ENCODE results near the gene DMTF1.
"Not testable (repeated sequence)": the region's sequence is repeated elsewhere in the genome, so short reads cannot be mapped to it uniquely, and the experiment has no call there.

The DMTF1 gene

GRCh38 chr7:87152112-87152896 is at the start of gene DMTF1:
DMTF1 (plus strand) TSS chr7:87152453; CDS start chr7:87164942, 12,489 bp downstream.
- peak; percentile 70 for DNase-seq

GRCh38 chr7:87105401-87105800 is 46.9 kb upstream of the DMTF1 start:
- DNase-seq = no peak

- no peak for DNase-seq
These were observed 45.2 kb upstream of the DMTF1 start for GRCh38 chr7:87106974-87107612.

- DNase-seq = no peak
These were observed 44.1 kb upstream of the DMTF1 start for GRCh38 chr7:87107949-87108776.

- DNase-seq = no peak
These were observed 41.5 kb upstream of the DMTF1 start for GRCh38 chr7:87110778-87111177.

GRCh38 chr7:87111877-87112276 is 40.4 kb upstream of the DMTF1 start:
- no peak for DNase-seq

GRCh38 chr7:87113077-87113476 is 39.2 kb upstream of the DMTF1 start:
- DNase-seq = no peak

- DNase-seq = not testable (repeated sequence)
These were observed 38.3 kb upstream of the DMTF1 start for GRCh38 chr7:87113904-87114303.

GRCh38 chr7:87115772-87116171 is 36.5 kb upstream of the DMTF1 start:
- not testable (repeated sequence) for DNase-seq

- DNase-seq = no peak
These were observed 35.9 kb upstream of the DMTF1 start for GRCh38 chr7:87116315-87116714.

- no peak for DNase-seq
These were observed 32.7 kb upstream of the DMTF1 start for GRCh38 chr7:87119581-87119980.

- DNase-seq = no peak
These were observed 29.1 kb upstream of the DMTF1 start for GRCh38 chr7:87123105-87123504.

- no peak for DNase-seq
These were observed 25.2 kb upstream of the DMTF1 start for GRCh38 chr7:87127019-87127418.

- DNase-seq = no peak
These were observed 23.4 kb upstream of the DMTF1 start for GRCh38 chr7:87128861-87129267.

- no peak for DNase-seq
These were observed 22.9 kb upstream of the DMTF1 start for GRCh38 chr7:87129332-87129731.

- DNase-seq = no peak
These were observed 22.4 kb upstream of the DMTF1 start for GRCh38 chr7:87129848-87130247.

- no peak for DNase-seq
These were observed 20.5 kb upstream of the DMTF1 start for GRCh38 chr7:87131771-87132170.

- DNase-seq = no peak
These were observed 15.0 kb upstream of the DMTF1 start for GRCh38 chr7:87137271-87137670.

- no peak for DNase-seq
These were observed 12.7 kb upstream of the DMTF1 start for GRCh38 chr7:87139514-87139913.

GRCh38 chr7:87140271-87140748 is 11.9 kb upstream of the DMTF1 start:
- no peak for DNase-seq

GRCh38 chr7:87144173-87144657 is 8.0 kb upstream of the DMTF1 start:
- no peak for DNase-seq

- DNase-seq = no peak
These were observed 5.4 kb upstream of the DMTF1 start for GRCh38 chr7:87146740-87147386.

GRCh38 chr7:87147500-87147899 is 4.8 kb upstream of the DMTF1 start:
- no peak for DNase-seq
